HG02943 (cell line): ENCODE measurements around the gene PKD2L2.
"Not testable (repeated sequence)": the region's sequence is repeated elsewhere in the genome, so short reads cannot be mapped to it uniquely, and the experiment has no call there.

Source experiments
- ATAC-seq: cut with Tn5 transposase; IDR thresholded peaks from one replicate; pipeline ENCODE4 v1.9.1; 2021; ENCODE audit warnings: mild to moderate bottlenecking, low read depth, moderate library complexity; ENCODE audit not compliant: unreplicated experiment

The PKD2L2 gene

GRCh38 chr5:137945825-137946224, 56.6 kb downstream of the PKD2L2 start:
- ATAC-seq, result no peak

DNA sequence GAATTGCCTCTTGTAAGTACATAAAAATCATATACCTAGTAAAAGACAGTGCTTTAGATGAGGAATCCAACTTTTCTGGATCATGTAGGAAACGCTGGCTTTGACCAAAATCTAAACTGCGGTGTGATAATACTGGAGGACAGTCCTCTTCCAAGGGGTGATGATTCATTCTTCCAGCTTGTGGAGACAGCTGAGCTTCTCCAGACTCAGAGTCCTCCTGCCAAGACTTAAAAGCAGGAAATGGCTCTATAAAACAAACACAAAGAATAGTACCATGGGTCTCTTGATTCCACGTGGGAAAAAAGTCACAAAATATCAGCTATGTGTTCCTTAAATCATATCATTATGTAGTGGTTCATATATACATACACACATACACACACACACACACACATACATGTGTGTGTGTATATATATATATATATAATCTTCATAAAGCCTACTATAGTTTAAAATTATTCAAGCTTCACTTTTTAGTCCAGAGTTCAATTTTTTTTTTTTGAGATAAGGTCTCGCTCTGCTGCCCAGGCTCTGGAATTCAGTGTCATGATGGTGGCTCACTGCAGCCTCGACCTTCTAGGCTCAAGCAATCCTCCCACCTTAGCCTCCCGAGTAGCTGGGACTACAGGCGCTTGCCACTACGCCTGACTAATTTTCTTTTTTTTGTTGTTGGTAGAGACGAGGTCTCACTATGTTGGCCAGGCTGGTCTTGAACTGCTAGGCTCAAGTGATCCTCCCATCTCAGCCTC, 65.0 kb downstream of the PKD2L2 start:
- no peak for ATAC-seq

DNA sequence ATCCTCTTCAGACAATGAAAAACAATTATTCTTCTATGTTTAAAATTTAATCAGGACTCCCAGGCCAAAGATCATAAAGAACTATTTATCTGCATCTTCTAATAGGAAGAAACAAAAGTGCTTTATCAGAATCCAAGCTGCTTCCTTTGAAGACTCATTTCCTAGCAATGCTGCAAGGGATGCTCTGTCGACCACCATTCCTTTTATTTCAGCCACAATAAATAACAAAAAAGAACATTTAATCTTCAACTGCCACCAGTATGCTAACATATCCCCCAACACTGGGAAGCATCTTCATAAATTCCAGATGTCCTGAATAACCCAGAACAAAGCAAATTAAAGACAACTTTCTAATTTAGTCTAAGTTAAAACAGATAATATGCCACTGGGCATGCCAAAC, 68.7 kb downstream of the PKD2L2 start:
- no peak for ATAC-seq

DNA sequence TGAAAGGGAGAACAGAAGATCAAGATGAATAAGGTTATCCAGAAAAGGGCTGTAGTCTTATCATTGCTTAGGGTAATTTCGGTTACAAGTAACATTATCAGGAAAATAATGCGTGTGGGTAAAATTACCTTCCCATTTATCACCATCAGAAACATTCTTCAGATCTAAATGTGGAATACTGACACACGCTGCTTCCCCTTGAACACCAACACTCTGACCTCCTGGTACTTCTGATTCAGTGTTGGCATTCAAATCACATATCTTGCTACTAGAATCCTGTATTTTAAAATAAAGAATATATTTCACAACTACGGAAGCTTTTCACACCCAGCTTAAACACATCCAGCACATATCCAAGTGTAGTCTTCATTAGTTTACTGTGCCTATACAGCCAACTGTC, 70.2 kb downstream of the PKD2L2 start:
- ATAC-seq, result no peak

DNA sequence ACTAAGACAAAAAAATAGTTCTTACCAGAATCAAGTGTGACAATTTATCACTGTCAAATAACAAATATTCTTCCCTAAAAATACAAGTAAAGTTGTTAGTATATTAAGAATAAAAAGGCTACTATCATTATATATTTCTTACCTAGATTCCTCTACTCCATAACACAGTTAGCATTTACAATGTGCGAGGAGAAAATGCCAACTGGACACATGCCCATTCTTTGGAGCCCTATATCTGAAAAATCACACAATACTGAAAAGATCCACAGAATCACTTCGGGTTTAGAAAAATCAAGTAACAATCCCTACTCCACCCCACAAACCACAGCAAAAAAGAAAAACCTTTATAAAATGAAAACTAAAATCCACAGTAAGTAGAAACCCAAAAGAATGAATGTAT, 70.9 kb downstream of the PKD2L2 start:
- no peak for ATAC-seq

DNA sequence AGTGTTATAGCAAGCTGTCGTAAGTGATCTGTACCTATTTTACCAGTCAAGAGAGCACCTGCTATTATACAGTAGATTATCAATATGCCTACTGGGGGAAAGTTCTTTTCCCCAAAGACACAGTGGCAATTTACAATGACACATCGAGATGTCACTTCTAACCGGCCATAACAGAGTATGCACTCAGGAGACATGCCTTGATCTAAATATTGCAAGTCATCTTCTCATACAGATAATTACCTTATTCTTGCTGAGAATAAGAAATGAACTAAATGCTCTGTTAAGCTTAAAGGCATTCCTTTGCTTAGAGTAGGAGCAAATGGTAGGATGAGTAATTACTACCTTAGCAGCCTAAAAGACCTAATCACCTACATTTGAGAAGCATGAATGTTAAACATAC, 71.6 kb downstream of the PKD2L2 start:
- ATAC-seq, result no peak

DNA sequence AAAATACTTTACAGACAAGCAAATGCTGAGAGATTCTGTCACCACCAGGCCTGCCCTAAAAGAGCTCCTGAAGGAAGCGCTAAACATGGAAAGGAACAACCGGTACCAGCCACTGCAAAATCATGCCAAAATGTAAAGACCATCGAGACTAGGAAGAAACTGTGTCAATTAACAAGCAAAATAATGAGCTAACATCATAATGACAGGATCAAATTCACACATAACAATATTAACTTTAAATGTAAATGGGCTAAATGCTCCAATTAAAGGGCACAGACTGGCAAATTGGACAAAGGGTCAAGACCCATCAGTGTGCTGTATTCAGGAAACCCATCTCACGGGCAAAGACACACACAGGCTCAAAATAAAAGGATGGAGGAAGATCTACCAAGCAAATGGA, 81.1 kb downstream of the PKD2L2 start:
- ATAC-seq, result not testable (repeated sequence)

- no peak for ATAC-seq
Observed at GRCh38 chr5:137975208-137975607, 86.0 kb downstream of the PKD2L2 start.

DNA sequence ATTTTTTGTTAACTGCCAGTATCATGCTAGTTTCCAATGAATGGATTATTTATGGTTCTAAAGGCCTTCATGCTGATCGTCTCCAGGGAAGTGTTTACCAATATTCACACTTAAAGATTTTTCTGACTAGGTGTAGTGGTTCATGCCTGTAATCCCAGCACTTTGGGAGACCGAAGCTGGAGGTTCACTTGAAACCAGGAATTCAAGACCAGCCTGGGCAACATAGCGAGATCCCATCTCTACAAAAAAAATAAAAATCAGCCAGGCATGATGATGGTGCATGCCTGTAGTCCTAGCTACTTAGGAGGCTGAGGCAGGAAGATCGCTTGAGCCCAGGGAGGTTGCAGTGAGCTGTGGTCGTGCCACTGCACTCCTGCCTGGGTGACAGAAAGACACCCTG, 100.2 kb downstream of the PKD2L2 start:
- no peak for ATAC-seq
